Stimulated activated CD4-positive, alpha-beta T cell treated with anti-CD3 and anti-CD28 coated beads, Interleukin-4, amount 100 ng/mL, for 4 hours (primary cell): ENCODE measurements around the gene RABGEF1.
A peak's percentile ranks its signal among the peaks of the same experiment; 100 is the strongest.
"Not testable (repeated sequence)": the region's sequence is repeated elsewhere in the genome, so short reads cannot be mapped to it uniquely, and the experiment has no call there.

ENCODE experiments used
- DNase-seq, 2 experiments: peaks; one replicate each; pipeline ENCODE4 v3.0.0-alpha.2; 2020

RABGEF1 gene

DNA sequence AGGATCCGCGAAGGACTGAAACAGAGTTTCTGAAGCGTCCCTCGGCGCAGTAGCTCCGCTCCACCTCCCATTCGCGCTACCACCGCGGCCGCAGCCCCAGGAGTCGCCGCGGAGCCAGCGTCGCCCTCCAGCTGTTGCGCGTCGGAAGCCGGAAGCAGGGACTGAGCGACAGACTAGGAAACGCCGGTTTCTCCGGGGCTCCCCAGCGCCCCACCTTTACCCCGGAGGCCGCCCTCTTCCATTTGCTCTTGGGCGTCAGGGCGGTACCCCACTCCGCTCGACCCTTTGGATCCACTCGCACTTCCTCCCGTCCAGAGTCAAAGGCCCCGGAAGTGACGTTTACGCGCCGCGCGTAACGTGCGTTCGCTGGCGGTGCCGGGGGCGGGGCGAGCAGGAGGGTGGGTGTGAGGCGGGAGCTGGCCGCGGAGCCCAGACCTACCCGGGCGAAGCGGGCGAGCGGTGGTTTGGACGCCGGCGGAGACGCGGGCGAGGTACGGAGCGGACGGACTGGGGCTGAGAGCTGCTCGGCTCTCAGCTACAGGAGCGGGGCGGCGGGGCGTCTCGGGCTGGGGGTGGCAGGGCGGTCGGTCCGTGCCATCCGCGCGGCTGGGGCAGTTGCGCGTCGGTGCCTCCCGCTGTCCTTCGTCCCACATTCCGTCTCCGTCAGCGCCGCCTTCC lies at the start of gene RABGEF1:
Gene RABGEF1 (plus strand): TSS at position 432 of the 678 bp plus-strand sequence. CDS start 31,167 bp downstream, outside the sequence.
- DNase-seq = peak; percentile 93 to 97

- DNase-seq = no peak
These were observed 47.2 kb upstream of the RABGEF1 start for GRCh38 chr7:66693331-66693730.

GRCh38 chr7:66694286-66694685 lies 46.2 kb upstream of the RABGEF1 start:
- no peak for DNase-seq

GRCh38 chr7:66695417-66695816 lies 45.1 kb upstream of the RABGEF1 start:
- not testable (repeated sequence) for DNase-seq

GRCh38 chr7:66696134-66696533 lies 44.4 kb upstream of the RABGEF1 start:
- not testable (repeated sequence) for DNase-seq

DNA sequence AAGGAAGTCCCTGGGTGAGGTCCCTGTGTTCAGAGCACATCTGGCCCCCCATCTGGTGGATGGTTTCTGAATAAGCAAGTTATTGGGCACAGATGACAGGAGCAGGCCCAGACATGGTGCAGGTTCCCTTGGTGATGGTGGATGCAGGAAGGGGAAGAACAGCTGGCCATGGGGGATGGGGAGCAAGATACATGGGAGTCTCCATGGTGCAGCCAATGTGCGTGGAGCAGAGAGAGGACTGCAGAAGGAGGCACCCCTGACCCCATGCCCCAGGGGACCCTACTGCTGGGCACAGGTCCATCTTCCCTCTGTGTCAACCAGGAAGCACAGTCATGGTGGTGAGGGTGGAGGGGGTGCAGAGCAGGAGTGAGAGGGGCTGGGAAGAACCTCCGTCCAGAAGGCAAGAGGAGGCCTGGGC lies 43.8 kb upstream of the RABGEF1 start:
- DNase-seq = no peak

- no peak for DNase-seq
These were observed 42.8 kb upstream of the RABGEF1 start for GRCh38 chr7:66697449-66698438.

DNA sequence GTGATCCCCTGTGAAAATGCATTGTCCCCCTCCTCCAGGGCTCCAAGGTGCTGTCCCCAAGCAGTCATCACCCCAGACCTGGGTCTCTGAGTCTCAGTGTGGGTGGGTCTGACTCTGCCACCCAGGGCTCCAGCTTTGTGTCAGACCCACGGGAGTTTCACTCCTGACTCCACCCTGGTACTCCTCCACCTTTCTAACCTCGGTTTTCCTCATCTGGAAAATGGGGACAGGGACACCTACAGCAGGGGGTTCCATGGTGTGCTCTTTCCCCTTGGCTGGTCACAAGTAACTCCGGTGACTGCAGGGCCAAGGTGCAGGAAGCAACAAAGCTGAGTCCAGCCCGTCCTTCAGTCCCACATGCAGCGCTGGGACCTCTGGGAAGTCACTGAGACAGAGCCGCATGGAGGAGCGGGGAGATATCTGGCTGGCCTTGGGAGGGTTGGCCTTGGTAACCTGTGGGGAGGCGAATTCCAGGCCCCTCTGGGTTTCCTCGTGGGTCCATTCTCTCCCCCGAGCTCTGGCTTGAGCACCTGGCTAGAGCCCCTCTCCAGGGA lies 41.8 kb upstream of the RABGEF1 start:
- DNase-seq = no peak

DNA sequence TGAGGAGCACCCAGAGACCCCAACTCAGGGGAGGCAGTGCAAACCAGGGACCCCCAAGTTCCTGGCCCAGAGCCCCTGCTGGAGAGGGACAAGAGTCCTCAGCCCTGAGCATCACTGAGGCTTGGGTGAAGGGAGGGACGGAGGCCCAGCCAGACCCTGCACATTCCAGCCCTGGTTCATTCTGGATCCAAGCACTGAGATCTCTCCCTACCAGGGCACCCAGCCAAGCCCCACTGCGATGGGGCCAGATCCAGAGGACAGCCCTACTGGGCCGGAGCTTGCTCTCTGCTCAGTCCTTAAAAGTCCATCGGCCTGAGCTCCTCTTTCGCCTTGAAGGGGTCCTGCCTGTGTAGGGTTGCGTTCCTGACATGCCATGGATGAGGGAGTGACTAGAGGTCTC lies 40.5 kb upstream of the RABGEF1 start:
- DNase-seq = no peak

DNA sequence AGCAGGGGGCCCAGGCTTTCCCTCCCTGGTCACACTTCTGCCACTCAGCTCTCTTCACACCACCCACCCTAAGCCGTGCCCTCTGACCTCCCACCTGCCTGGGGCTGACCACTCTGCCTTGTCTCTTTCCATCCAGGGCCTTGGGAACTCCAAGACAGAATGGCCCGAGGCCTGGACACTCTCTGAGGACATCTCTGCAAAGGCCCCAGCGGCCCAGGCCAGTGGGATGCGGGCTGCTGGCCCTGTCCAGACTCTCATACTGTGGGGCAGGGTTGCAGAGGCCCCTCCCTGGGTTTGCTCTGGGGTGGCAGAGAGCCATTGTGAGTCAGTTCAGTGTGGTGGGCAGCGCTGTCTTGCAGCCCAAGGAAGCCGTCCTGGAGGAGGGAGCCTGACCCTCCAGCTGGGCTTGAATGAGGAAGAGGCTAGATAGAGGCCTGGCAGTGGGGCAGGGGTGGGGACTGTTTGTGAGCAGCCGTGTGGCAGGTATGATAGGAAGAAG lies 39.9 kb upstream of the RABGEF1 start:
- DNase-seq = no peak

DNA sequence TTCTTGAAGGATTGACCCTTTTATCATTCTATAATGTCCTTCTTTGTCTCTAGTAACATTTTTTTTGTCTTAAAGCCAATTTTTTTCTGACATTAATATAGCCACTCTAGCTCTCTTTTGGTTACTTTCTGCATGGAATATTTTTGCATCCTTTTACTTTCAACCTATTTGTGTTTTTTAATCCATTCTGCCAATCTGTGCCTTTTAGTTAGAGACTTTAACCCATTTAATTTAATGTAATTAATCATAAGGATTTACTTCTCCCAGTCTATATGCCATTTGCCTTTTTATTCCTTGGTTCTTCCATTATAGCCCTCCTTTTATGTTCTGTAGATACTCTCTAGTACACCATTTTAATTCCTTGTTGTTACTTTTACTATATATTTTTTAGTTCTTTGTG lies 32.7 kb upstream of the RABGEF1 start:
- no peak for DNase-seq

DNA sequence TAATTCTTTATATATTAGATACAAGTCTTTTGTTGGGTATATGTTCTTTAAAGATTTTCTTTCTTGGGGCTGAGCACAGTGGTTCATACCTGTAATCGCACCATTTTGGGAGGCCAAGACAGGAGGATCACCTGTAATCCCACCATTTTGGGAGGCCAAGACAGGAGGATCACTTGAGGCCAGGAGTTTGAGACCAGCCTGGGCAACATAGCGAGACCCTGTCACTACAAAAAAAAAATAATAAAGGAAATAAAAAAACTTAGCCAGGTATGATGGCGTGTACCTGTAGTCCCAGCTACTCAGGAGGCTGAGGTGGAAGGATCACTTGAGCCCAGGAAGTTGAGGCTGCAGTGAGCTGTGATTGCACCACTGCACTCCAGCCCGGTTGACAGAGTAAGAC lies 29.8 kb upstream of the RABGEF1 start:
- DNase-seq = not testable (repeated sequence)

GRCh38 chr7:66713687-66714086 lies 26.8 kb upstream of the RABGEF1 start:
- no peak for DNase-seq

- DNase-seq = not testable (repeated sequence)
These were observed 23.9 kb upstream of the RABGEF1 start for GRCh38 chr7:66716634-66717033.

DNA sequence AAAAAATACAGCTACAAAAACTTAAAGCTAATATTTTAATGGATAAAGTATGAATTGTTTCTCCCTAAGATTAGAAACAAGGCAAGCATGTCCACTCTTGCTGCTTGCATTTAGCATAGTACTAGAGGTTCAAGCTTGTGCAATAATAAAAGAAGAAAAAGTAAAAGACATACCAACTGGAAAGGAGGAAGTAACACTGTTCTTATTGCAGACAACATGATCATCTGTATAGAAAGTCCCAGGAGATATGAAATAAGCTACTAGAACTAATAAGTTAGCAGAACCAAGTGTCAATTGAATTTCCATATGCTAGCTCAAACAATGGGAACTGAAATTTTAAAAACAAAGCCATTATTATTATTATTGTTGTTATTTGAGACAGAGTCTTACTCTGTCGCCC lies 20.0 kb upstream of the RABGEF1 start:
- no peak for DNase-seq

GRCh38 chr7:66725843-66726242 lies 14.7 kb upstream of the RABGEF1 start:
- DNase-seq = no peak

GRCh38 chr7:66727058-66727457 lies 13.5 kb upstream of the RABGEF1 start:
- no peak for DNase-seq

DNA sequence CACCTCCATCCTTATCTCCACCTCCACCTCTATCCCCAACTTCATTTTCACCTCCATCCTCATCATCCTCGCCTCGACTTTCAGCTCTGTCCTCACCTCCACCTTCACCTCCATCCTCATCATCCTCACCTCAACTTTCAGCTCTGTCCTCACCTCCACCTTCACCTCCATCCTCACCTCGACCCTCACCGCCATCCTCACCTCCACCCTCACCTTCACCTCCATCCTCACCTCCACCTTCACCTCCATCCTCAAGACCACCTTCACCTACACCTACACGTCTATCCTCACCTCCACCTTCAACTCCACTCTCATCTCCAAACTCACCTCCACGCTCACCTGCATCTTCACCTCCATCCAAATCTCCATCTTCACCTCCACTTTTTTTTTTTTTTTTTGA lies 12.0 kb upstream of the RABGEF1 start:
- DNase-seq = no peak

GRCh38 chr7:66729274-66729673 lies 11.3 kb upstream of the RABGEF1 start:
- DNase-seq = no peak

DNA sequence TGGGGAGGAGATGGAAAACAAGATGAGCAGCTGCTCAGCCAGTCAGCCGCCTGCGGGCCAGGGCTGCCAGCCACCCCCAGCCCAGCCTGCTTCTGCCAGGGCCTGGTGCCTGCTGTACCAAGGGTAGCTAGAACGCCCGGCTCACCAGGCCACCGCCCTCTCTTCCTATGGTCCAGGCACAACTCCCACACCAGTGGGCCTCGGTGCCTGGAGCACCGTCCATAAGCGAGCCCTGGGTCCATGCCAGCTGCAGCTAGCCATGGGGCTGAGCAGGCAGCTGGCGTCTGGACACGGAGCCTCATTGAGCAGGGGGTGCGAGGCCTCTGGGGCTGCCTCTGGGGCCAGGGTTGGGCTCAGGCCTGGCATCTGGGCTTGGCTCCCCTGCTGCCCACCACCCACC lies 8.5 kb upstream of the RABGEF1 start:
- no peak for DNase-seq

GRCh38 chr7:66732439-66732838 lies 8.1 kb upstream of the RABGEF1 start:
- DNase-seq = no peak

DNA sequence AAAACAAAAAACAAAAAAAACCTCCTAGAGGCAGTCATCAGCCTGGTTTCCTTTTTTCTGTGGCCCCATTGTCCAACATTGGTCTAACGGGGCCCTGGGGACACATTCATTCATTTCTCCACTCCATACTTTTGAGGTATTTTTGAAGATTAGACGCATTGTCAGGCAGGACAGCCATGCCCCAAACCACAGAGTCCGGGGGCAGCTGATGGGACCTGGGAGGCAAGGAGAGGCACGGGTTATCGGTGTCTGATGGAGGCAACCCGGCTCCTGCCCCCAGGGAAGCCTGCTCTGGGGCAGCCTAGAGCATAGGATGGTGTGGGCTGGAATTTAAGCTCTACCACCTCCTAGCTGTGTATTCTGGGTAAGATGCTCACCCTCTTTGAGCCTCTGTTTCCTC lies 6.5 kb upstream of the RABGEF1 start:
- DNase-seq = no peak

GRCh38 chr7:66735154-66735553 lies 5.4 kb upstream of the RABGEF1 start:
- no peak for DNase-seq
